Endodermal cell (in vitro differentiated cells): ENCODE measurements around the gene RSRC2. TPM values are rescaled to one million over a fixed set of nuclear protein-coding genes. Genes with fewer than 3 reads are reported as not detected.

Source experiments
- DNase-seq: peaks from one replicate; pipeline ENCODE4 v3.0.0-alpha.2; 2017
- H3K27ac ChIP-seq: 2 replicates; pipeline ENCODE4 v1.5.1; 2013; ENCODE audit warnings: mild to moderate bottlenecking, low read depth, low read length, moderate library complexity
- H3K27me3 ChIP-seq: 2 replicates; pipeline ENCODE4 v1.6.1; 2013; ENCODE audit warnings: mild to moderate bottlenecking, low read length, moderate library complexity; ENCODE audit not compliant: insufficient read depth, control insufficient read depth, poor library complexity, severe bottlenecking
- H3K36me3 ChIP-seq: 2 replicates; pipeline ENCODE4 v1.7.0; 2013; ENCODE audit warnings: mild to moderate bottlenecking, low read length, moderate library complexity; ENCODE audit not compliant: control insufficient read depth, insufficient read depth
- H3K4me1 ChIP-seq: one replicate; pipeline ENCODE4 v1.7.0; 2013; ENCODE audit warnings: low read length; ENCODE audit not compliant: control insufficient read depth, insufficient read depth
- H3K4me3 ChIP-seq: 2 replicates; pipeline ENCODE4 v1.5.1; 2013; ENCODE audit warnings: mild to moderate bottlenecking, low read length, moderate library complexity
- H3K9ac ChIP-seq: 2 replicates; pipeline ENCODE4 v1.6.1; 2013; ENCODE audit warnings: mild to moderate bottlenecking, low read length, moderate library complexity; ENCODE audit not compliant: poor library complexity, severe bottlenecking; ENCODE audit errors: extremely low read depth
- H3K9me3 ChIP-seq: 2 replicates; pipeline ENCODE4 v1.6.1; 2013; ENCODE audit warnings: mild to moderate bottlenecking, low read length, moderate library complexity; ENCODE audit not compliant: control insufficient read depth
- H3K27ac Mint-ChIP-seq: 2 replicates; pipeline ENCODE4 v1.8.0; 2020; ENCODE audit warnings: mixed read lengths
- H3K27me3 Mint-ChIP-seq: 2 replicates; pipeline ENCODE4 v1.8.0; 2021; ENCODE audit warnings: mild to moderate bottlenecking, mixed read lengths; ENCODE audit not compliant: insufficient read depth
- H3K36me3 Mint-ChIP-seq: 2 replicates; pipeline ENCODE4 v1.8.0; 2020; ENCODE audit warnings: low read depth, mixed read lengths
- H3K4me1 Mint-ChIP-seq: 2 replicates; pipeline ENCODE4 v1.8.0; 2020; ENCODE audit warnings: mixed read lengths
- H3K4me3 Mint-ChIP-seq: 2 replicates; pipeline ENCODE4 v1.8.0; 2020; ENCODE audit warnings: mild to moderate bottlenecking, moderate library complexity, mixed read lengths
- H3K9me3 Mint-ChIP-seq: 2 replicates; pipeline ENCODE4 v1.8.0; 2020; ENCODE audit warnings: mild to moderate bottlenecking, mixed read lengths
- WGBS, 2 experiments: methylation state at CpG; one replicate each; pipeline versions ENCODE4 v1.1.5 to v1.1.7; 2013; ENCODE audit warnings: missing lambda C conversion rate in 2 of 2, mixed read lengths in 1 of 2; ENCODE audit not compliant: insufficient coverage in 1 of 2, insufficient read length in 1 of 2; 5-methylcytosine and 5-hydroxymethylcytosine counted together
- total RNA-seq, 2 donors: library from RNA; stranded (reverse); fragmentation: NEBNext Ultra II Directional in 1 of 2; extraction: Animal tissue kit (Norgen Biotek cat#: 25700) in 1 of 2; gene quantifications; 2 replicates in 1 of 2; 3 replicates in 1 of 2; pipeline ENCODE4 v1.2.1, GENCODE V29; 2021
- TF ChIP-seq, protein P1 (sequence below): fragments of 200-600 bp; sonication (generic); conservative IDR thresholded peaks from 2 replicates; pipeline ENCODE4 v1.5.0; 2021; ENCODE audit warnings: antibody characterized with exemption, mild to moderate bottlenecking

RSRC2 gene
- total RNA-seq, 2 donors from 2014 or later, result 88.1 to 111 TPM

DNA sequence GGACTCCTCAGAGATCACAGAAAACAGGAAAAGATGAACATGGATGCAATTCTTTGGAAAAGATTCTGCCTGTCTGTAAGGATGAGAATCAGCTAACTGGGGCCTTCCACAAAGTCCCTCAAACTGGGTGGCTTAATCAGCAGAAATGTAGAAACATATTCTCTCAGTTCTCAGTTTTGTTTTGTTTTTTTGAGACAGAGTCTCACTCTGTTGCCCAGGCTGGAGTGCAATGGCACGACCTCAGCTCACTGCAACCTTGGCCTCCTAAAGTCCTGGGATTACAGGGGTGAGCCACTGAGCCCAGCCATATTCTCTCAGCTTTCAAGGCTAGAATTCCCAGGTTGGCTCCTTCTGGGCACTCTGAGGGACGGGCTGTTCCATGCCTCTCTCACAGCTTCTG lies 66.1 kb downstream of the RSRC2 start:
- 87 to 96% methylated on average over 2 of the region's 2 CpGs for WGBS, 2 experiments

DNA sequence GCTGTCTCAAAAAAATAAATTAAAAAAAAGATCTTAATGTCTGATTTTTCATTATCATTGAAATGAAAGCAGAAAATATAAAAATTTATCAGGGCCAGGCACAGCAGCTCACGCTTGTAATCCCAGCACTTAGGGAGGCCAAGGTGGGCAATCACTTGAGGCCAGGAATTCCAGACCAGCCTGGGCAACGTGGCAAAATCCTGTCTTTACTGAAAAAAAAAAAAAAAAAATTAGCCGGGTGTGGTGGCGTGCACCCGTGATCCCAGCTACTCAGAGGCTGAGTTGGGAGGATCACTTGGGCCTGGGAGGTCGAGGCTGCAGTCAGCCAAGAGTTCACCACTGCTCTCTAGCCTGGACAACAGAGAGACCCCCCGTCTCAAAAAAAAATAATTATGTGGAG lies 66.7 kb downstream of the RSRC2 start:
- Histone ChIP-seq H3K4me1 (no peaks in the 10 kb centered on the region), H3K27me3 (no peaks in the 10 kb centered on the region), H3K9ac (no peak overlapping the region), H3K27ac (no peak overlapping the region), H3K4me3 (no peak overlapping the region), H3K9me3 (no peaks in the 10 kb centered on the region), H3K36me3 (no peaks in the 10 kb centered on the region)
- Mint-ChIP-seq H3K9me3 (no peaks in the 10 kb centered on the region), H3K4me3 (no peak overlapping the region), H3K27ac (no peak overlapping the region), H3K4me1 (no peaks in the 10 kb centered on the region), H3K36me3 (no peaks in the 10 kb centered on the region), H3K27me3 (no peaks in the 10 kb centered on the region)
- no peak for DNase-seq
- TF ChIP-seq, protein P1, sequence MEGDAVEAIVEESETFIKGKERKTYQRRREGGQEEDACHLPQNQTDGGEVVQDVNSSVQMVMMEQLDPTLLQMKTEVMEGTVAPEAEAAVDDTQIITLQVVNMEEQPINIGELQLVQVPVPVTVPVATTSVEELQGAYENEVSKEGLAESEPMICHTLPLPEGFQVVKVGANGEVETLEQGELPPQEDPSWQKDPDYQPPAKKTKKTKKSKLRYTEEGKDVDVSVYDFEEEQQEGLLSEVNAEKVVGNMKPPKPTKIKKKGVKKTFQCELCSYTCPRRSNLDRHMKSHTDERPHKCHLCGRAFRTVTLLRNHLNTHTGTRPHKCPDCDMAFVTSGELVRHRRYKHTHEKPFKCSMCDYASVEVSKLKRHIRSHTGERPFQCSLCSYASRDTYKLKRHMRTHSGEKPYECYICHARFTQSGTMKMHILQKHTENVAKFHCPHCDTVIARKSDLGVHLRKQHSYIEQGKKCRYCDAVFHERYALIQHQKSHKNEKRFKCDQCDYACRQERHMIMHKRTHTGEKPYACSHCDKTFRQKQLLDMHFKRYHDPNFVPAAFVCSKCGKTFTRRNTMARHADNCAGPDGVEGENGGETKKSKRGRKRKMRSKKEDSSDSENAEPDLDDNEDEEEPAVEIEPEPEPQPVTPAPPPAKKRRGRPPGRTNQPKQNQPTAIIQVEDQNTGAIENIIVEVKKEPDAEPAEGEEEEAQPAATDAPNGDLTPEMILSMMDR, result no peak
- 95 to 100% methylated on average over 5 to 7 of the region's 7 CpGs for WGBS, 2 experiments

More for the DNA sequence above, 66.1 kb downstream of the RSRC2 start:
- Histone ChIP-seq H3K27ac (no peak overlapping the region), H3K36me3 (no peaks in the 10 kb centered on the region), H3K9ac (no peak overlapping the region), H3K9me3 (no peaks in the 10 kb centered on the region), H3K4me3 (no peak overlapping the region), H3K4me1 (no peaks in the 10 kb centered on the region), H3K27me3 (no peaks in the 10 kb centered on the region)
- H3K9me3 Mint-ChIP-seq, result no peaks in the 10 kb centered on the region
- no peaks in the 10 kb centered on the region for H3K27me3 Mint-ChIP-seq
- no peak overlapping the region for H3K4me3 Mint-ChIP-seq
- H3K27ac Mint-ChIP-seq, result no peak overlapping the region
- TF ChIP-seq, protein P1, result no peak
- DNase-seq, result no peak
- H3K36me3 Mint-ChIP-seq, result no peaks in the 10 kb centered on the region
- H3K4me1 Mint-ChIP-seq, result no peaks in the 10 kb centered on the region

DNA sequence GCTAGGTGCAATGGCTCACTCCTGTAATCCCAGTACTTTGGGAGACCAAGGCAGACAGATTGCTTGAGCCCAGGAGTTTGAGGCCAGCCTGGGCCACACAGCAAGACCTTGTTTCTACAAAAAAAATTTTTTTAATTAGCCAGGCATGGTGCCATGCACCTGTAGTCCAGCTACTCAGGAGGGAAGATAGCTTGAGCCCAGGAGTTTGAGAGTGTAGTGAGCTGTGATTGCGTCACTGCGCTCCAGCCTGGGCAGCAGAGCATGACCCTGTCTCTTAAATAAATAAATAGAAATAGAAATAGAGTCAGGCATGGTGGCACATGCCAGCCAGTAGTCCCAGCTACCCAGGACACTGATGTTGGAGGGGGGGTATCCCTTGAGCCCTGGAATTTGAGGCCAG lies 67.5 kb downstream of the RSRC2 start:
- no peaks in the 10 kb centered on the region for H3K27me3 ChIP-seq
- no peak overlapping the region for H3K9ac ChIP-seq
- H3K4me3 ChIP-seq, result no peak overlapping the region
- 96% methylated on average over 2 of the region's 2 CpGs; no CpG with 5 or more reads in 1 of the 2 experiments for WGBS, 2 experiments
- TF ChIP-seq, protein P1, result no peak
- H3K9me3 ChIP-seq, result no peaks in the 10 kb centered on the region
- Mint-ChIP-seq H3K27me3 (no peaks in the 10 kb centered on the region), H3K27ac (no peak overlapping the region), H3K4me3 (no peak overlapping the region), H3K4me1 (no peaks in the 10 kb centered on the region), H3K9me3 (no peaks in the 10 kb centered on the region), H3K36me3 (no peaks in the 10 kb centered on the region)
- peak; percentile 24 for DNase-seq
- no peaks in the 10 kb centered on the region for H3K36me3 ChIP-seq
- no peaks in the 10 kb centered on the region for H3K4me1 ChIP-seq
- no peak overlapping the region for H3K27ac ChIP-seq
